ENCODE measurements around the gene TMEM239.

Gene TMEM239

DNA sequence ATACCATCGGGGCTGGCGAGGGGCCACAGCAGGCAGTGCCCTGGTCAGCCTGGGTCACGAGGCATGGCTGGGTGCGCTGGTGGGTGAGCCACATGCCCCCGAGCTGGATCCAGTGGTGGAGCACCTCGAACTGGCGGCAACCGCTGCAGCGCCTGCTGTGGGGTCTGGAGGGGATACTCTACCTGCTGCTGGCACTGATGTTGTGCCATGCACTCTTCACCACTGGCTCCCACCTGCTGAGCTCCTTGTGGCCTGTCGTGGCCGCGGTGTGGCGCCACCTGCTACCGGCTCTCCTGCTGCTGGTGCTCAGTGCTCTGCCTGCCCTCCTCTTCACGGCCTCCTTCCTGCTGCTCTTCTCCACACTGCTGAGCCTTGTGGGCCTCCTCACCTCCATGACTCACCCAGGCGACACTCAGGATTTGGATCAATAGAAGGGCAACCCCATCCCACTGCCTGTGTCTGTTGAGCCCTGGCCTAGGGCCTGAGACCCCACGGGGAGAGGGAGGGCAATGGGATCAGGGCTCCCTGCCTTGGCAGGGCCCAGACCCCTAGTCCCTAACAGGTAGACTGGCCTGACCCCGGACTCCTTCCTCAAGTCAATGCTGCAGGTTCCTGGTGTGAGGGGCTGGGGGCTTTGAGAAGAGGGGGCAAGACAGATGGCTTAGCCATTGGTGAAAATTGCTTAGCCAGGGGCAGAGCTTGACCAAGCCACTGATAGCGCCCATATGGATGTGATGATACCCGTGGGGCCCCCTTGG is 598 bp downstream of the TMEM239 start:
- H3K27ac ChIP-seq (ENCODE audit: poor library complexity, severe bottlenecking), result no peak overlapping the region
- DNase-seq (ENCODE audit: low spot score) (no peak), ATAC-seq (ENCODE audit: low read depth) (no peak)
- peaks cover 8% of the 10 kb centered on the region for H3K9me3 ChIP-seq (ENCODE audit: severe bottlenecking)
- peaks cover 3% of the 10 kb centered on the region for H3K27me3 ChIP-seq (ENCODE audit: insufficient read depth, poor library complexity, severe bottlenecking)
- H3K4me1 ChIP-seq (ENCODE audit: insufficient read depth, poor library complexity, severe bottlenecking), result peaks cover 13% of the 10 kb centered on the region
- H3K36me3 ChIP-seq (ENCODE audit: low read depth), result no peaks in the 10 kb centered on the region
- TF ChIP-seq, protein P1, sequence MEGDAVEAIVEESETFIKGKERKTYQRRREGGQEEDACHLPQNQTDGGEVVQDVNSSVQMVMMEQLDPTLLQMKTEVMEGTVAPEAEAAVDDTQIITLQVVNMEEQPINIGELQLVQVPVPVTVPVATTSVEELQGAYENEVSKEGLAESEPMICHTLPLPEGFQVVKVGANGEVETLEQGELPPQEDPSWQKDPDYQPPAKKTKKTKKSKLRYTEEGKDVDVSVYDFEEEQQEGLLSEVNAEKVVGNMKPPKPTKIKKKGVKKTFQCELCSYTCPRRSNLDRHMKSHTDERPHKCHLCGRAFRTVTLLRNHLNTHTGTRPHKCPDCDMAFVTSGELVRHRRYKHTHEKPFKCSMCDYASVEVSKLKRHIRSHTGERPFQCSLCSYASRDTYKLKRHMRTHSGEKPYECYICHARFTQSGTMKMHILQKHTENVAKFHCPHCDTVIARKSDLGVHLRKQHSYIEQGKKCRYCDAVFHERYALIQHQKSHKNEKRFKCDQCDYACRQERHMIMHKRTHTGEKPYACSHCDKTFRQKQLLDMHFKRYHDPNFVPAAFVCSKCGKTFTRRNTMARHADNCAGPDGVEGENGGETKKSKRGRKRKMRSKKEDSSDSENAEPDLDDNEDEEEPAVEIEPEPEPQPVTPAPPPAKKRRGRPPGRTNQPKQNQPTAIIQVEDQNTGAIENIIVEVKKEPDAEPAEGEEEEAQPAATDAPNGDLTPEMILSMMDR (IDR thresholded peaks at IDR 0.05; ENCODE audit: poor library complexity, severe bottlenecking), result peak; percentile 10
- no peak overlapping the region for H3K4me3 ChIP-seq (ENCODE audit: severe bottlenecking)

DNA sequence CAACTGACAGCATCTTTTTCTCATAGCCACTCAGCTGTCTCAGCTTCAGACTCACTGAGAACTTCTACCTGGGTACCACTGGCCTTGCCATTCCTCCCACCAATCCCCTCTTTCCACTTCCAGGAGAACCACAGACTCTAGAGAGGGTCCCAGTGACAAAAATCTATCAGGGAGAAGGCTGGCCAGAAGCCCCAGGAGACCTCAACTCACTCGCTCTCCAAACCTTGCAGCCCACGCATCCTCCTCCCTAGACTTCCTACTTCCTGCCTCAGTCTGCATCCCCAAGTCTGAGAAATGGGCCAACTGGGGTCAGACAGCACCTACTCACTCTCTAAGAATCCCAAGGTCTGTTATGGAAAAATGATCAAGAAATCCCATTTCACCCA is 1.2 kb downstream of the TMEM239 start:
- Histone ChIP-seq H3K27me3 (ENCODE audit: insufficient read depth, poor library complexity, severe bottlenecking) (peaks cover 7% of the 10 kb centered on the region), H3K36me3 (ENCODE audit: low read depth) (no peaks in the 10 kb centered on the region), H3K4me1 (ENCODE audit: insufficient read depth, poor library complexity, severe bottlenecking) (peaks cover 13% of the 10 kb centered on the region), H3K9me3 (ENCODE audit: severe bottlenecking) (peaks cover 3% of the 10 kb centered on the region), H3K27ac (ENCODE audit: poor library complexity, severe bottlenecking) (no peak overlapping the region), H3K4me3 (ENCODE audit: severe bottlenecking) (no peak overlapping the region)
- DNase-seq (ENCODE audit: low spot score), result no peak
- TF ChIP-seq, protein P1 (IDR thresholded peaks at IDR 0.05; ENCODE audit: poor library complexity, severe bottlenecking), result no peak
- ATAC-seq (ENCODE audit: low read depth), result no peak

DNA sequence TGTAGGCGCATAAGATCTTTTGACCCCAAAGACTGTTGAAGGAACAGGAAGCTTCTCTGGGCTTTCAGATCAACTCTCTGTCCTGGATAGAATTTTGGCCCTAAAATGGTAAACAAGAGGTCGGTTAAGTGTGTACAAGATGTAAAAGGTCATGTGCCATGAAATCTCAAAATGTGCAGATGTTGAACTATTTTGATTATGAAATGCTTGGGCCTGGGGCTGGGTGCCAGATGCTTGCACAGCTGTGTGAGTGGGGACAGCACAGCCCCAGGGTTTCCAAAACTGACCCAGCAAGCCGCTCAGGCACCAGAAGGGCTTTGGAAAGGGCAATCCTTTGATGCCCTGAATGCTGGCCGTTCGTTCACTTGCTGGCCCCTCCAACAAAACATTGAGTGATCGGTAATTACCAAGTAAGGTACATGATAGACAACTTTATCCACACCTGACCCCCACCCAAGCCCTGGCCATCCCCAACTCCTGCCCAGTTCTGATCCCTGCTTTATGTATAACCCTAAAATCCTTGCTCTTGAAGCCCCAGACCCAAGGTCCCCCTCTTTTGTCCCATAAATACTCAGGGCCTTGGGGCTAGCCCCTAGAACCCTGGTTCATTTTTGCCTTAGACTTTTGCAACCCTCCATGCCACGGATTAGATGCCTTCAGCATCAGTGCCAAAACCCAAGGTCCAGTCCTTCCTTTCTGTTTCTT is 1.9 kb downstream of the TMEM239 start:
- peaks cover 7% of the 10 kb centered on the region for H3K27me3 ChIP-seq (ENCODE audit: insufficient read depth, poor library complexity, severe bottlenecking)
- TF ChIP-seq, protein P1 (IDR thresholded peaks at IDR 0.05; ENCODE audit: poor library complexity, severe bottlenecking), result no peak
- H3K9me3 ChIP-seq (ENCODE audit: severe bottlenecking), result no peaks in the 10 kb centered on the region
- no peak for ATAC-seq (ENCODE audit: low read depth)
- peaks cover 13% of the 10 kb centered on the region for H3K4me1 ChIP-seq (ENCODE audit: insufficient read depth, poor library complexity, severe bottlenecking)
- no peak overlapping the region for H3K4me3 ChIP-seq (ENCODE audit: severe bottlenecking)
- no peaks in the 10 kb centered on the region for H3K36me3 ChIP-seq (ENCODE audit: low read depth)
- no peak for DNase-seq (ENCODE audit: low spot score)
- no peak overlapping the region for H3K27ac ChIP-seq (ENCODE audit: poor library complexity, severe bottlenecking)

DNA sequence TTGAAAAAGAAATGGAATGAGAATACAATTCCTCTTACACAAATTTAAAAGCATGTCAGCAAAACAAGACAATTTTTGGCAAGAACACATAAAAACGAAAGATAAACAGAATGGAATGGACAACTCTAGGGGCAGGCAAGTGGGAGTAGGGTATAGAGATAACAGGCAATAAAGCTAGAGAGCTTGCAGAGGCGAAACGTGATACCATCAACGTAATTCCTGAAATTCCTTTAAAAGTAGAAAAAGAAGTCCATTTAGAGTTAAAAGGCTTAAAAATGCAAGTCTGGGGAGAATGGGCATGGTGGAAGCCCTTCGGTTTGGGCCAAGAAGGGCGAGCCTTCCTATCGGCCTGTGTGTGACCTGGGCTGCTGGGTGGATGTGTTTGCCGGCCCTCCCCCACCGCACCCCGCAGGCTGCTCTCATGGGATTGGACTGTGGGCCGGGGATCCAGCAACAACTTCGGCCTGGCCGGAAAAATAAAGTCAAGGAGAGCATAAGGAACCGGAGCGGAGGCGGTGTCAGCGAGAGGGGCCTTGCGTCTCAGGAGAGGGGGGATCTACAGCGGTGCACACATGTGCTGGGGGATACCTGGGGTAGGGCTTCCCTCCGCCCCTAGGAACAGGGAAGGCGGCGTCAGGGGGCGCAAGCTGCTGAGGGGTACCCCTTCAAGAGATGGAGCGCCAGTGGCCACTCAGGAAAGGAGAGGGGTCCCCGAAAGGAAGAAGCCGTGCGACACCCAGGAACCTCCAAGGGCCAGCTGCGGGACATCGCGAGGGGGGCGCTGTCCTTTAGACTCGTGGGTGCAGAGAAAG is 4.1 kb downstream of the TMEM239 start:
- no peak overlapping the region for H3K4me3 ChIP-seq (ENCODE audit: severe bottlenecking)
- DNase-seq (ENCODE audit: low spot score) (no peak), ATAC-seq (ENCODE audit: low read depth) (no peak)
- TF ChIP-seq, protein P1 (IDR thresholded peaks at IDR 0.05; ENCODE audit: poor library complexity, severe bottlenecking), result no peak
- H3K27me3 ChIP-seq (ENCODE audit: insufficient read depth, poor library complexity, severe bottlenecking), result peaks cover 7% of the 10 kb centered on the region
- H3K4me1 ChIP-seq (ENCODE audit: insufficient read depth, poor library complexity, severe bottlenecking), result no peaks in the 10 kb centered on the region
- no peaks in the 10 kb centered on the region for H3K9me3 ChIP-seq (ENCODE audit: severe bottlenecking)
- H3K27ac ChIP-seq (ENCODE audit: poor library complexity, severe bottlenecking), result no peak overlapping the region
- H3K36me3 ChIP-seq (ENCODE audit: low read depth), result no peaks in the 10 kb centered on the region

All from RWPE2 (cell line).